Measurements from ENCODE around the gene HCN3.

The HCN3 gene

GRCh38 chr1:155323729-155324036 lies 46.4 kb downstream of the HCN3 start:
- peak; percentile 89 for DNase-seq (ENCODE audit: extremely low spot score)
- ChIA-PET POLR2A (interaction anchor here (0.5 to 1.0 kb wide), 4 partner anchors 16 to 1192 kb away, joined by 3 to 9 read pairs (median 6); partner anchors contain the start of gene FDPS), CTCF (interaction anchor here (0.7 to 10.7 kb wide), 20 partner anchors 9 to 506 kb away, joined by 3 to 150 read pairs (median 4); partner anchors contain the start of genes CLK2, FDPS, HCN3 and MSTO1)
- no peak for TF ChIP-seq CTCF (IDR thresholded peaks at IDR 0.05; ENCODE audit: control extremely low read depth, extremely low read depth, low read depth, missing control alignments)

- TF ChIP-seq CTCF (IDR thresholded peaks at IDR 0.05; ENCODE audit: control extremely low read depth, extremely low read depth, low read depth, missing control alignments), result no peak
- CTCF ChIA-PET, result interaction anchor here (0.7 to 10.7 kb wide), 19 partner anchors 9 to 505 kb away, joined by 3 to 150 read pairs (median 4); partner anchors contain the start of genes CLK2, FDPS, HCN3 and MSTO1
- POLR2A ChIA-PET, result interaction anchor here (0.5 to 1.0 kb wide), 5 partner anchors 16 to 1193 kb away, joined by 3 to 9 read pairs (median 4); partner anchors contain the start of genes CLK2 and FDPS
- peak; percentile 95 for DNase-seq (ENCODE audit: extremely low spot score)
Measured at GRCh38 chr1:155324037-155324716, 46.9 kb downstream of the HCN3 start.

GRCh38 chr1:155324717-155325602 lies 47.7 kb downstream of the HCN3 start:
- ChIA-PET CTCF (interaction anchor here (1.1 to 10.7 kb wide), 7 partner anchors 12 to 326 kb away, joined by 3 to 150 read pairs (median 7); partner anchors contain the start of gene FDPS), POLR2A (interaction anchor here (0.6 kb wide), 1 partner anchor 52 kb away, joined by 3 read pairs; the partner anchor contains the start of gene CLK2)
- no peak for TF ChIP-seq CTCF (IDR thresholded peaks at IDR 0.05; ENCODE audit: control extremely low read depth, extremely low read depth, low read depth, missing control alignments)
- peak; percentile 53 for DNase-seq (ENCODE audit: extremely low spot score)

- POLR2A ChIA-PET, result no interaction called here
- CTCF ChIA-PET, result interaction anchor here (10.7 kb wide), 1 partner anchor 76 kb away, joined by 150 read pairs; no protein-coding TSS in a partner anchor
- no peak for TF ChIP-seq CTCF (IDR thresholded peaks at IDR 0.05; ENCODE audit: control extremely low read depth, extremely low read depth, low read depth, missing control alignments)
- DNase-seq (ENCODE audit: extremely low spot score), result no peak
Measured at GRCh38 chr1:155325603-155325893, 48.3 kb downstream of the HCN3 start.

- POLR2A ChIA-PET, result no interaction called here
- CTCF ChIA-PET, result interaction anchor here (10.7 kb wide), 1 partner anchor 77 kb away, joined by 150 read pairs; no protein-coding TSS in a partner anchor
Measured at GRCh38 chr1:155326020-155326526, 48.8 kb downstream of the HCN3 start.

More at GRCh38 chr1:155326020-155326526, 48.8 kb downstream of the HCN3 start:
- DNase-seq (ENCODE audit: extremely low spot score), result no peak
- TF ChIP-seq CTCF (IDR thresholded peaks at IDR 0.05; ENCODE audit: control extremely low read depth, extremely low read depth, low read depth, missing control alignments), result no peak

Measured in GM10248 (cell line).